HG02571 (cell line): ENCODE measurements around the gene SCGB1D1.

Experiments
- ATAC-seq: cut with Tn5 transposase; IDR thresholded peaks from one replicate; pipeline ENCODE4 v1.9.1; 2021; ENCODE audit warnings: mild to moderate bottlenecking, moderate library complexity; ENCODE audit not compliant: unreplicated experiment

Gene SCGB1D1, protein sequence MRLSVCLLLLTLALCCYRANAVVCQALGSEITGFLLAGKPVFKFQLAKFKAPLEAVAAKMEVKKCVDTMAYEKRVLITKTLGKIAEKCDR

DNA sequence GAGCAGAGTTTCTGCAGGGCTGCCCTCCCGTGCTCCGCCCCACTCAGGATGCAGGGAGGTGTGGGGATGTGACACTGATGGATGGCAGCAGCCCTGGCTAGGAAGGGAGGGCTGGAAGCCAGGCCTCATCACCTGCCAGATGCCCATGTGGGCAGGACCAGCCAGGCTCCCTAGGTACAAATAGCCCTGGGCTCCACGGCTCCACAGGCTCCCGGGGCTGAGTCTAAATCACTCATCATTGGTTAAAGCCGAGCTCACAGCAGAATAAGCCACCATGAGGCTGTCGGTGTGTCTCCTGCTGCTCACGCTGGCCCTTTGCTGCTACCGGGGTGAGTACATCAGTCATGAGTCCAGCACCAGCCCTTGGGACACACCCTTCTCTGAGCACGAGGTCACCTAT lies at the start of gene SCGB1D1:
TSS of gene SCGB1D1 (plus strand) at position 206 of the 400 bp plus-strand sequence. CDS start at position 275, 69 bp downstream.
- no peak for ATAC-seq

DNA sequence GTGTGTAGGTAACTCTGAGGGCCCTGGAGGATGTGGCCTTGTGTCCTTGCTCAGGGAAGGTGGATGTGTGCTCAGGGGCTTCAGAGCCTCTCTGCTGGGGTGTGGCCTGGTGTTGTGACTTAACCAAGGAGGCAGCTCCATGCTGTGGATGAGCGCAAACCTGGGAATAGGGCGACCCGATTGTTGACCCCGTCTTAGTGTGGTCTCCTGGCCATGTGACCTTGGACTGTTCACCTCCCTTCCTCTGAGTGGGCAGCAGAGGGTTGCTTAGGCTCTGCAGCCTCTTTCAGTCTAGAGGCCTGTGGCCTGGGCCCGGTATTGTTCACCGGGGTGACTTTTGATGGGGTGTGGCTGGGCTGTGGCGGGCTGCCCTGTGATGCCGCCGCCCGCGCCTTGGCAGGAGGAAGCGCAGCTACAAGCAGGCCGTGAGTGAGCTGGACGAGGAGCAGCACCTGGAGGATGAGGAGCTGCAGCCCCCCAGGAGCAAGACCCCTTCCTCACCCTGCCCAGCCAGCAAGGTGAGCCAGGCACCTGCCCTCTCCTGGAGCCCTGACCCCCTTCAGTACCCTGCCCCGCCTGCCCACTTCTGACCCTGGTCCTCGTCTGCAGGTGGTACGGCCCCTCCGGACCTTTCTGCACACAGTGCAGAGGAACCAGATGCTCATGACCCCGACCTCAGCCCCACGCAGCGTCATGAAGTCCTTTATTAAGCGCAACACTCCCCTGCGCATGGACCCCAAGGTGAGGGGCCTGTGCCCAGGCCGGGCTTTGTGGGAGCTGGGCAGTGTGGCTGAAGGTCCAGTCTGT lies 49.5 kb upstream of the SCGB1D1 start:
- ATAC-seq: no peak

DNA sequence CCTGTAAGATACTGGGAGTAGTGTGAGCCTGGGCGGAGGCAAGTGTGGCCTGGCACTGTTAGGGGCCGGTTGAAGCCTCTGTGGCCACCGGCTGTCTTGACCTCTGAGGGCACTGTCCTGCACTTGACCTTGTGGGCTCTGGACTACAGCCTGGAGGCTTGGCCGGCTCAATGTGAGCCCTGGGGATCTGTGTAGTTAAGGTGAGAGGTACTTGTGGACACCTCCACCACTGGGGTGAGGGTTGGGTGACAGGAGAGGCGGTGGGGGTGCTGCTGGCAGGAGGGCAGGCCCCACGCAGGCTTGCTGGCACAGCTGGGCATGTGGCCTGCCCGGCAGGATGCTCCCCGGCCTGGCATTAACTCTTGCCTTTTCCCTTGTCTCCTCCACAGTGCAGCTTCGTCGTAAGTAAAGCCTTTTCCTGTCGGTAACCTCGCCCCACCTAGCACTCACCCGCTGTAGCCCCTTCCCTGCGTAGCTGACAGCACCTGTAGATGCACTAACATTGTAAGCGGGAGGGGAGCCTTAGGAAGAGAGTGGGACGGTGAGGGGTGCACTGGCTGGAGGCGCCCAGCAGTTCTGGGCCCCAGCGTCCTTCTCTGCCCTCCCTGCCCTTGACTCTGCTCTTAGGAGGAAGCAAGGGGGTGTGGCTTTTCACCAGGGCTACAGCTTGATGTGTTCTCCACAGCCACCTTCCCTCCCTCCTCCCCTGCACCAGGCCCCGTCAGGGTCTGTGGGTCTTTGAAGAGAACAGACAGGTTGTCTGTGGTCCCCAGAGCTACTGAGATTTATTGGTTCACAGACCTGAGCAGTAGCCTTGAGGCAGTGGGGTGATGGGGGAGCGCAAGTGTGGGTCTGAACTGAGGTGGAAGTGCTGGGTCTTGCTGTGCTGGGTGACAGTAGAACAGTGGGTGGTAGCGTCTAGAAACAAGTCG lies 48.6 kb upstream of the SCGB1D1 start:
- ATAC-seq: no peak

DNA sequence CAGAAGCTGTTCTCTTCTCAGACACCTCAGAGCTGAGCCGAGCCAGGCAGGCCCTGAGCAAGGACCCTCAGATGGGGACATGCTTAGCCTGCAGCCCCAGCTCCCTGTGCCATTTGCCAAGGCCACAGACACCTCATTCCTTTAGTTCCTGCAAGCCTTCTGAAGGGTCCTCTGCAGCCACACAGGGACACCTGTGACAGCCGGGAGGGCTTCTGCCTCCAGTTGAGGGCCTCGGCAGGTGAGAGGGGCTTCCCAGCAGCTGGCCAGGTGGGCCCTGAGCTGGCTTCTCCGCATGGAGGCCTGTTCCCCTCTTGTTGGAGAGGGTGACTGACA lies 48.0 kb upstream of the SCGB1D1 start:
- no peak for ATAC-seq

DNA sequence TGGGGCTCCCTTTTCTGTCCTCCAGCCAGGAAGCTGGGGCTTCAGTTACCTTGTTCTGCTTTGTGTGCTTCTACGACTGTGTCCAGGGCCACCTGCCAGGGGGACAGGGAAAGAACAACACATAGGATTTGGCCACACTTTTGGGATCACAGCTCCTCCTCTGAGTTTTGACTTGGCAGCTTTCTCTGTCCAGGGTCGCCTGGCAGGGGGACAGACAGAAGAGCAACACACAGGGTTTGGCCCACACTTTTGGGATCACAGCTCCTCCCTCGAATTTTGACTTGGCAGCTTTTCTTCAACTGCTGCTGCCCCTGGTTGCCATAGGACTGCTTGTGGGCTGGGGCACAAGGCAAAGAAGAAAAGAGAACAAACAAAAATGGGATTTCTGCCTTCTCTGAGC lies 47.1 kb upstream of the SCGB1D1 start:
- no peak for ATAC-seq

DNA sequence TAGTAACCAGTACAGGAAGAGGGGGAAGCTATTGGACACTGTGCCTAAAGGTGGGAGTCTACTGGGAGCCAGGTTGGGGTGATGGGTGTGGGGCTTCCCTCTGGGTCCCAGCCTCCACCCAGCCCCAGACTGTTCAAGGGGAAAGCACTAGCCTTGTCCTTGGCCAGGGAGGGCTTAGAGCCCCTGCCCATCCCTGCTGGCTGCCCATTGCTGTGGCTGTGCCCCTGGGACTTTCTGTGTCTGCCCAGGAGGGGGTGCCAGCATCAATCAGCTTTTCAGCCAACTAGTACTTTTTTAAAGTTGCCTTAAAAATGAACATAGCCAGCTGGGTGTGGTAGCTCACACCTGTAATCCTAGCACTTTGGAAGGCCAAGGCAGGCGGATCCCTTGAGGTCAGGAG lies 46.3 kb upstream of the SCGB1D1 start:
- no peak for ATAC-seq

DNA sequence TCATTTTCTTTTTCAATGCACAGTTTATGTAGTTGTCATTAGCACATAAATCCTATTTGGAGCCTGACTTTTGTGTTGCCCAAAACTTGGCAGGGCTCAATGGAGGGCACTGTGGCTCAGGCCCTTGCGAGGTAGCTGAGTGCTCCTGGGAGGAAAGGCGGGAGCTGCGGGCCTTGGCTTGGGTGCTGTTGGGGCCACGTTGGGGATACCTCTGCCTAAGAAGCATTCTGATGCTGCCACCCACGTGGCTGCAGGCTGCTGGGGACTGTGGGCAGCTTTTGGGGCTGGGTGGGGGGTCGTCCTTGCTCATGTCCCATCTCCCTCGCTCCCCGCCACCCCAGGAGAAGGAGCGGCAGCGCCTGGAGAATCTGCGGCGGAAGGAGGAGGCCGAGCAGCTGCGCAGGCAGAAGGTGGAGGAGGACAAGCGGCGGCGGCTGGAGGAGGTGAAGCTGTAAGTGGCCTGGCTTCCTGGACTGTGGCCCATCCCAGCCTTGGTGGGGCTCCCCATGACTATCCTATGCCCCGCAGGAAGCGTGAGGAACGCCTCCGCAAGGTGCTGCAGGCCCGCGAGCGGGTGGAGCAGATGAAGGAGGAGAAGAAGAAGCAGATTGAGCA lies 45.3 kb upstream of the SCGB1D1 start:
- no peak for ATAC-seq

DNA sequence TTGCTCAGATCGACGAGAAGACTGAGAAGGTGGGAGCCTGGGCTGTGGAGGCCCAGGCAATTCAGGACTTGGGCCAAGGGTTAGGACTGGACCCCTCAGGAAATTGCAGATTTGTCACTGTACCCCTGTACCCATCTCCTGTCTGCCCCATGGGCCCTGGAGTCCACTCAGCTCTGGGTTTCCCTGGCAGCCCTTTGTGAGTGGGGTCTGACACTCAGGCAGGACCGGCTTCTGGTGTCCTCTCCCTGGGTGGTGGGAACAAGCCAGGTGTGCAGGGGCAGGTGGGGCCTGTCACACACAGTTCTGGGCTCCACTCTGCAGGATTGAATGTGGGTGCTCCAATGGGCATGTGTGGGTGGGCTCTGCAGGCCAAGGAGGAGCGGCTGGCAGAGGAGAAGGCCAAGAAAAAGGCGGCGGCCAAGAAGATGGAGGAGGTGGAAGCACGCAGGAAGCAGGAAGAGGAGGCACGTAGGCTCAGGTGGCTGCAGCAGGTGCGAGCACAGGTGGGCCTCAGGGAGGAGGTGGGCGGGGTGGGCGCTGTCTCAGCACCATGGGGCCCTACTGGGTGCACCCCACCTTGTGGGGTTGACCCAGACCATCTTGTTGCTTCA lies 44.6 kb upstream of the SCGB1D1 start:
- no peak for ATAC-seq

DNA sequence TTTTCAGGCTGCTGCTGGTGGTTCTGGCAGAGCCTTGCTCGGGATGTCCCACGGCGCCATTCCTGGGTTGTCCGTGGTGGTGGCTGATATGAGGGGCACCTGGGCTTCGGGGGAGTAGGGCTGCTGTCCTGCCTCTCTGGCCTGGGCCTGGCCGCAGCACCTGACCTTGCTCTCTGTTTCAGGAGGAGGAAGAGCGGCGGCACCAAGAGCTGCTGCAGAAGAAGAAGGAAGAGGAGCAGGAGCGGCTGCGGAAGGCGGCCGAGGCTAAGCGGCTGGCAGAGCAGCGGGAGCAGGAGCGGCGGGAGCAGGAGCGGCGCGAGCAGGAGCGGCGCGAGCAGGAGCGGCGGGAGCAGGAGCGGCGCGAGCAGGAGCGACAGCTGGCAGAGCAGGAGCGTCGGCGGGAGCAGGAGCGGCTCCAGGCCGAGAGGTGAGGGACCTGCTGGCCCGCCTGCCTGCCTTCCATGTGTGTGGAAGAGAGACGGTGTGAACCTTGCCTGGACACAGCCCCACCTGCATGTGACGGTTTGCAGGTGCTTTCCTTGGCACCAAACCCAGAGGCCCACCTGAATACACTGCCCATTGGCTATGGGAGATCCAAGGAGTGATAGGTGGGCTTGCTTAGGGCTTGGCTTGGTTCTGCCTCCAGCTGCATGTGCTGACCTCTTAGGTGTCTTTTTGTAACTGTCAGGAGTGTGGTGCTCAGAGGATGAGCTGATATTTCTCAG lies 43.4 kb upstream of the SCGB1D1 start:
- ATAC-seq: no peak

DNA sequence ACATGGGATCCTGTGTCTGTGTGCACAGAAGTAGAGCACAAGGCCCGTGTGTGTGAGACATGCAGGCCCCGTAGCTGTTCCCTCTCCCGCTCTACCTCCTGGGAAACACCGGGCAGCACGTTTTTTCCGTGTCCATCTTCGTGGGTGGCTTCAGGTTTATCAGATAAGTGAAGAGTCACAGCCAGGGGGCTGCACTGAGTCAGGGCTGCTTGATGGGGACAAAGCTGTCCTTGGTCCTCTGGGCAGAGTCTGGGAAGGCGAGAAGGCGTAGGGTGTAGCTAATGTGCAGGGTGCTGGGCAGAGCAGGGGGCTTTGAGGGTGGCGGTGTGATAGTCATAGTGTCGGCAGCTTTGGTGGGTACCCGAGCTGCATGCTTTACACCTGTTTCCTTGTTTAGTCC lies 42.5 kb upstream of the SCGB1D1 start:
- ATAC-seq: no peak

DNA sequence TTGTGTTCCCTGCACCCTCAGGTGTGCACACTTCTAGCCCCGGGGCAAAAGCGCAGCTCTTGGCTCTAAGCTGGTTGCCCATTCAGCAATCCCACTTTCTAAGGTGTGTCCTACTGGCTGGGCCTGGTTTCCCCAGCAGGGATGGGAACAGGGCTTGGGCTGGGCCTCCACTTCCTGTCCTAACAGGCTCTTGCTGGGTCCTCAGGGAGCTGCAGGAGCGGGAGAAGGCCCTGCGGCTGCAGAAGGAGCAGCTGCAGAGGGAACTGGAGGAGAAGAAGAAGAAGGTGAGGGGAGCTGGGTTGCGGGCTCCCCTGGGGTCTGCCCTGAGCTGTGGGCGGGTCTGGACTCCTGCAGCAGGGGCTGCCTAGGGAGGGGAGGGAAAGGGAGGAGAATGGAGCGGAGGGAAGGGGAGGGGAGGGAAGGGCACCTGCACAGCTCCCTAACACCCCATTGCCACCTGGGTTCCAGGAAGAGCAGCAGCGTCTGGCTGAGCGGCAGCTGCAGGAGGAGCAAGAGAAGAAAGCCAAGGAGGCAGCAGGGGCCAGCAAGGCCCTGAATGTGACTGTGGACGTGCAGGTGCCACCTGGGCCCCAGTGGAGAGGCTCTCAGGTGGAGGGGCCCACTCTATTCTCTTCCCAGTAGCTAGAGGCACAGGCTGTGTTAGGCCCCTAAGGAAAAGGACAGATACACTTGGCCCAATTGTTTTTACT lies 41.6 kb upstream of the SCGB1D1 start:
- no peak for ATAC-seq

DNA sequence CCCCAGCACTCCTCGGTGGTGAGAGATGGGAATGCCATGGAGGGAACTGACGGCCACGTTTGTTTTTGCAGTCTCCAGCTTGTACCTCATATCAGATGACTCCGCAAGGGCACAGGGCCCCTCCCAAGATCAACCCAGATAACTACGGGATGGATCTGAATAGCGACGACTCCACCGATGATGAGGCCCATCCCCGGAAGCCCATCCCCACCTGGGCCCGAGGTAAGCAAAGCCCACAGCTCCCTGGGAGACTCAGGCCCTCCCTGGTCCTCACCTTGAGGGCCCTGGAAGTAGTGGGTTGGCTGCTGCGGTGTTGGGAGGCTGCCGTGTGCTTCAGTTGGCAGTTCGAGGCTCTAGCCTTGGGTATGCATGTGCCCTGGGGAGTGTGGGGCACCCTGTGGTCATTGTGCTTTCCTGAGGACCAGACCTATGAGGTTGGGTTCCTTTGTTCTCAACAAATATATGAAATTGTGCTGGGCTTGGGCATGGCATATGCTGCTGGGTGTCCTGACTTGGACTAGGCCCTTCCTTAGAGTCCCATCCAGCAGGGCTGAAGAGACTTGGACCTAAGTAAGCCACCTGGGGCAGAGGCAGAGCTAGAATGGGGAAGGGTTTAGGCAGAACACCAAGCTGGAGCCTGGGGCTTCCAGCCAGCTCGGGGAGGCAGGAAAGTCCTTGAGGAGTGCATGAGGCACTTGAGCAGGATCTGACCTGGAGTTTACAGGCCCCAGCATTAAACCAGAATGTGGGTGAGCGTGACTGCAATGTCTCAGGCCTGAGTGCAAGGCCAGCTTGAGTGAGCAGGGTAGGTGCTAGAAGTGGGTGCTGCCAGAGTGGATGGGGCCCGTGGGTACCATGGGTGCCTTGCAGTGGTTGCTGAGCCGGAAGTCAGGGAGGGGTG lies 39.8 kb upstream of the SCGB1D1 start:
- ATAC-seq: no peak

DNA sequence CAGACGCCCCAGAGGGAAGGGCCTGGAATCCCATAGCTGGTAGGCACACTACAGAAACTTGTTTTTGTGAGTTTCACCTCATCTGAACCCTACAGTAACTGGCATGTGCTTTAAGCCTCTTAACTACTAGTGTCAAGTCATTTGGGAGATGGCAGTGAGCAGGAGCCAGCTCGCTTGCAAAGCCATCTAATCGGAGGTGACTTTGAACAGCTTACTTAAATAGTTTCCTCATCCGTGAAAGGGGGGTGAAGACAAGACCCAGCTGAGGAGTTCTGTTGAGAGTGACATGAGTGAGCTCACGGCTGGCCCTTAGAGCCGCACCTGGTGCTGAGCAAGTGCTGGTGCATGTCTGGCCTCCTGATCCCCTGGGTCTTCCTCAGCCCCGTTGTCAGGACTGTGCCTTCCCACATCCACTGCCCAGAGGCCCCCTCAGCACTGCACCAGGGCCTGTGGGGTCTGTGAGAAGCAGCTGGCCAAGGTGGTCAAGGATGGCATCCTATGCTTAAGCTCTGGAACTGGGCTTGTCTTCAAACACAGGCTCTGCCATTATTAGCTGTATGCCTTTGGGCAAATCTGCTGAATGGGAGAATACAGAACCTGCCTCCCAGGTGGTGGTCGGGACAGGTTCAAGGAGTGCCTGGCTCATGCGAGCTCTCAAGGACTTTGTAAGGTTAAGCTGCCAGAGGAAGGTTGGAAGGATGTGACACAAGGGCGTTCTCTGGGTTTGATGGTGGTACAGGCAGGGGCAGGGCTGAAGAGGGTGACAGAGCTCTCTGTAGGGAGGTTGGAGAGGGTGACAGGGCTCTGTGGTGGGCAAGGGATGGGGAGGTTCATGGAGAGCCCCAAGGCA lies 38.9 kb upstream of the SCGB1D1 start:
- no peak for ATAC-seq

DNA sequence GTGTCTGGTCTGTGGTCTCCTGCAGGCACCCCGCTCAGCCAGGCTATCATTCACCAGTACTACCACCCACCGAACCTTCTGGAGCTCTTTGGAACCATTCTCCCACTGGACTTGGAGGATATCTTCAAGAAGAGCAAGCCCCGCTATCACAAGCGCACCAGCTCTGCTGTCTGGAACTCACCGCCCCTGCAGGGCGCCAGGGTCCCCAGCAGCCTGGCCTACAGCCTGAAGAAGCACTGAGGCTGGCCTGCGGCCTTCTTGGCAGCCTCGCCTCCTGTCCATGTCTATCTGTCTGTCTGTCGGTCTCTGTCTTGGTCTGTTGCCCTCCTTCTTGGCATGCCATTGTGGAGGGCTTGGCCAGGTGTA lies 38.3 kb upstream of the SCGB1D1 start:
- ATAC-seq: no peak

DNA sequence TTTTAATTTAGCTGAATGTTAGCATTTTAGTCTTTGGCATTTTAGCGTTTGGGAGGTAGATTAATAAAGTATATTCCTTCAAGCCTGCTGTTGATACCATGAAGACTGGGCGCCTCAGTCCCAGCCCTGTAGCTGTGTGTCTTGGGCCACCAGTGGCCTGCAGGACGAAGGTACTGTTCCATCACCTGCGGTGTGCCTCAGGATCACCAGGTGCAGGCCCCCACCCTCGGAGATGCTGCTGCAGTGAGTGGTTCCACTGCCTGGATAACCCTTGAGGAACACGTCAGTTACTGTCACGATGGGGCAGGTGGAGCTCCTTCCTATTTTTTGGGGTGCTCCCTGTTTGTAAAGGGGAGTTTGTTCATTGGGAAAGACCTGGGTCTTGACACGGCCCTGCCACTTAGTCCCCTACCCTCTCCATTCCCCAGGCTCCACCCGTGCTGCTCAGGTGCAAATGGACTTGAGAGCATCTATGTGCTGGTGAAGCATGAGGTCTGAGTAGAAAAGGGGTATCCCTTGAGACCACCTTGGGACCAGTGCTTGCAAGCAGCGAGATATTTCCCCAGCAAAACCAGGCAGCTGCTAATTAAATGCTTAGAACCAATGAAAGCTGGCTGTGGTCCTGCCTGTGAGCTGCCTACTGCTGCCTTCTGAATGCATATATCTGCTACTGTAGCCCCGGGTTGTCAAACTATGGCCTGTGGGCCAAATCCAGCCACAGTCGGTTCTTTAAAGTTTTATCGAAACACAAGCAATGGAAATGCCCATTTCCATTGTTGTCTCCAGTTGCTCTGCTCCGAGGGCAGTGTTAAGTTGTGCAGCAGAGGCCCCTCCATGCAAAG lies 37.5 kb upstream of the SCGB1D1 start:
- ATAC-seq: no peak

DNA sequence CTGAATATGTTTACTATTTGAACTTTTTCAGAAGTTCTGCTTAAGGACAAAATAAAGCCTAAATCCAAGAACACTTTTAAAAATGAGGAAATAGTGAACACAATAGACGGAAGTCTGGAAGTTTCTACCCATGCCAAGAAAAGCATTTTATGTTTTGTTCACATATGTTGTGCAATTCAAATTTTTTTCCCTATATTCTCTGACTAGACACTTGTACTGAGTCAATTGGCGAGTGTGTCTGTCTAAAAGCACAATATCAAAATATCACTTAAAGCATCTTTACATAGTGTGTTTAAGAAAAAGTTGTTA lies 37.0 kb upstream of the SCGB1D1 start:
- ATAC-seq: no peak

DNA sequence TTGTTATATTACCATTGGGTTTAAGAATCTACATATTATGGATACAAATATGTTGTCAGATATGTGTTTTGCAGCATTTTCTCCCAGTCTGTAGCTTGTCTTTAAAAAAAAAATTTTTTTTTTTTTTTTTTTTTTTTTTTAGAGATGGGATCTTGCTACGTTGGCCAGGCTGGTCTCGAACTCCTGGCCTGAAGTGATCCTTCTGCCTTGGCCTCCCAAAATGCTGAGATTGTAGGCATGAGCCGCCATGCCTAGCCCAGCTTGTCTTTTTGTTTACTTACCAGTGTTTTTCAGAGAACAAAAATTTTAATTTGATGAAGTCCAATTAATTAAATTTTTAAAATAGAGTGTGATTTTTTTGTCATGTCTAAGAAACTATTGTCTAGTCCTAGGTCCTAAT lies 36.4 kb upstream of the SCGB1D1 start:
- no peak for ATAC-seq
